ENCODE results near the gene ADRA2B. TPM values are rescaled to one million over a fixed set of nuclear protein-coding genes. Genes with fewer than 3 reads are reported as not detected.

Gene ADRA2B
- polyA plus RNA-seq, 3 donors: 1.6 TPM; not detected in 2

- peaks cover 0 to 3% (median 0%) of the 10 kb centered on the region in 7 donors for H3K9me3 Mint-ChIP-seq
- no peak for DNase-seq
- no peak overlapping the region for H3K4me3 Mint-ChIP-seq
- H3K79me2 ChIP-seq (ENCODE audit: insufficient read depth, low read length): peaks cover 3% of the 10 kb centered on the region
- no peak overlapping the region for H3K4me3 ChIP-seq (replicated peaks in 1 of 3; ENCODE audit: low read depth in 2 of 3, low read length in 3 of 3)
- no peak overlapping the region for H3K27ac ChIP-seq (ENCODE audit: low read depth in 1 of 2, low read length in 2 of 2)
- TF ChIP-seq CTCF (IDR thresholded peaks at IDR 0.05): no peak
- intact Hi-C loops (cut with micrococcal nuclease): loop anchor here (2.0 kb wide), 2 partner anchors 36 to 128 kb away; partner anchors contain the start of gene CIAO1 (in 1 of the 2)
- H3K27me3 Mint-ChIP-seq (ENCODE audit: low read depth in 3 of 3): peaks cover 0 to 10% (median 3%) of the 10 kb centered on the region in 3 donors
- H3K36me3 Mint-ChIP-seq: peaks cover 9 to 12% of the 10 kb centered on the region in 2 donors
- H4K20me1 ChIP-seq (ENCODE audit: insufficient read depth, low read length): peaks cover 27% of the 10 kb centered on the region
- H2AFZ ChIP-seq (ENCODE audit: insufficient read depth, low read depth, low read length, poor library complexity, severe bottlenecking): no peak overlapping the region
- peaks cover 6 to 9% of the 10 kb centered on the region in 2 donors for H3K4me1 ChIP-seq (ENCODE audit: control insufficient read depth in 1 of 2, insufficient read depth in 2 of 2, low read length in 2 of 2)
- H3K27me3 ChIP-seq (ENCODE audit: control insufficient read depth in 2 of 2, insufficient read depth in 2 of 2, low read length in 2 of 2): no peaks in the 10 kb centered on the region
- H3K4me2 ChIP-seq (replicated peaks; ENCODE audit: extremely low read depth, low read length, poor library complexity, severe bottlenecking): no peak overlapping the region
- H3K27ac Mint-ChIP-seq: no peak overlapping the region
- no peak overlapping the region for H3K9ac ChIP-seq (ENCODE audit: insufficient read depth, low read length, poor library complexity, severe bottlenecking)
- 87% methylated on average over 5 of the region's 7 CpGs for WGBS (ENCODE audit: insufficient coverage)
- H3K9me3 ChIP-seq (replicated peaks in 1 of 2; ENCODE audit: control insufficient read depth in 1 of 2, insufficient read depth in 1 of 2, low read length in 2 of 2): no peaks in the 10 kb centered on the region
- H3K36me3 ChIP-seq (replicated peaks in 1 of 2; ENCODE audit: control insufficient read depth in 1 of 2, insufficient read depth in 2 of 2, low read length in 2 of 2): no peaks in the 10 kb centered on the region
- H3K4me1 Mint-ChIP-seq: peaks cover 19% of the 10 kb centered on the region
These were observed 22.9 kb upstream of the ADRA2B start for GRCh38 chr2:96139181-96139758.

- no peak within 1 kb of the TSS for H3K4me2 ChIP-seq (replicated peaks; ENCODE audit: extremely low read depth, low read length, poor library complexity, severe bottlenecking)
- 52% methylated on average over 6 of the region's 17 CpGs for WGBS (ENCODE audit: insufficient coverage)
- no peak within 1 kb of the TSS for H3K4me3 Mint-ChIP-seq
- peak; percentile 37 to 56 (median 54) for DNase-seq
- no peaks in the 10 kb centered on the region for H3K79me2 ChIP-seq (ENCODE audit: insufficient read depth, low read length)
- no peak within 1 kb of the TSS for H3K27ac ChIP-seq (ENCODE audit: low read depth in 1 of 2, low read length in 2 of 2)
- no peak within 1 kb of the TSS for H3K4me3 ChIP-seq (replicated peaks in 1 of 3; ENCODE audit: low read depth in 2 of 3, low read length in 3 of 3)
- peaks cover 0 to 4% (median 3%) of the 10 kb centered on the region in 3 donors for H3K27me3 Mint-ChIP-seq (ENCODE audit: low read depth in 3 of 3)
- H3K27ac Mint-ChIP-seq: peak within 1 kb of the TSS in 1 of 7 donors; percentile 6
- H3K36me3 Mint-ChIP-seq: peaks cover 3 to 4% of the 10 kb centered on the region in 2 donors
- no peak within 1 kb of the TSS for H3K9ac ChIP-seq (ENCODE audit: insufficient read depth, low read length, poor library complexity, severe bottlenecking)
- H3K36me3 ChIP-seq (replicated peaks in 1 of 2; ENCODE audit: control insufficient read depth in 1 of 2, insufficient read depth in 2 of 2, low read length in 2 of 2): no peaks in the 10 kb centered on the region
- H3K27me3 ChIP-seq (ENCODE audit: control insufficient read depth in 2 of 2, insufficient read depth in 2 of 2, low read length in 2 of 2): no peaks in the 10 kb centered on the region
- peaks cover 0 to 4% of the 10 kb centered on the region in 2 donors for H3K4me1 ChIP-seq (ENCODE audit: control insufficient read depth in 1 of 2, insufficient read depth in 2 of 2, low read length in 2 of 2)
- intact Hi-C loops (cut with micrococcal nuclease): loop anchor here (1.0 to 2.0 kb wide), 3 partner anchors 36 to 128 kb away; partner anchors contain the start of gene CIAO1 (in 1 of the 2)
- H3K9me3 ChIP-seq (replicated peaks in 1 of 2; ENCODE audit: control insufficient read depth in 1 of 2, insufficient read depth in 1 of 2, low read length in 2 of 2): no peaks in the 10 kb centered on the region
- H4K20me1 ChIP-seq (ENCODE audit: insufficient read depth, low read length): peaks cover 19% of the 10 kb centered on the region
- TF ChIP-seq CTCF (IDR thresholded peaks at IDR 0.05): peak; percentile 52
- H3K4me1 Mint-ChIP-seq: peaks cover 13% of the 10 kb centered on the region
- H2AFZ ChIP-seq (ENCODE audit: insufficient read depth, low read depth, low read length, poor library complexity, severe bottlenecking): no peak within 1 kb of the TSS
- no peaks in the 10 kb centered on the region for H3K9me3 Mint-ChIP-seq
These were observed 22.1 kb upstream of the ADRA2B start, which contains the start of gene ASTL for GRCh38 chr2:96138179-96139145. TSS of gene ASTL (minus strand) at chr2:96138502. CDS start at chr2:96138436, 66 bp downstream.

Measured in CD14-positive monocyte (primary cell).